CD4-positive, alpha-beta T cell (primary cell): ENCODE results near the gene CFAP20DC. TPM values are rescaled to one million over a fixed set of nuclear protein-coding genes. Genes with fewer than 3 reads are reported as not detected.

Experiments used
- ATAC-seq: fragments of 200-7000 bp; cut with Tn5 transposase; one replicate; pipeline ENCODE4 v1.10.0; 2022; ENCODE audit warnings: mild to moderate bottlenecking; ENCODE audit not compliant: poor library complexity
- CTCF ChIA-PET: fragments of 350-600 bp; sonication (Branson Sonifier 250); formaldehyde crosslinking; loops from one replicate; lab custom pipeline; 2021; ENCODE audit warnings: antibody characterized with exemption, inconsistent platforms; lab: Charles Lee
- POLR2A ChIA-PET: fragments of 350-600 bp; sonication (Branson Sonifier 250); formaldehyde crosslinking; loops from one replicate; lab custom pipeline; 2021; ENCODE audit warnings: antibody characterized with exemption, inconsistent platforms; lab: Charles Lee
- DNase-seq, 14 experiments: peaks; one replicate each; pipeline ENCODE4 v3.0.0-alpha.2; 2013 to 2020; ENCODE audit warnings: mixed read lengths in 2 of 14
- H3K27ac ChIP-seq, 2 donors: one replicate each; pipeline versions ENCODE4 v1.5.1 to v1.7.0; 2013; ENCODE audit warnings: low read length in 2 of 2, low read depth in 1 of 2, mild to moderate bottlenecking in 1 of 2
- H3K27me3 ChIP-seq, 2 experiments: 1 replicate in 1 of 2; 2 replicates in 1 of 2; pipeline versions ENCODE4 v1.6.1 to v1.7.0; 2013; ENCODE audit warnings: low read length in 2 of 2, control low read depth in 1 of 2, mild to moderate bottlenecking in 1 of 2, moderate library complexity in 1 of 2; ENCODE audit not compliant: insufficient read depth in 2 of 2, control insufficient read depth in 1 of 2
- H3K36me3 ChIP-seq: one replicate; pipeline ENCODE4 v1.6.1; 2013; ENCODE audit warnings: low read length, control low read depth; ENCODE audit not compliant: insufficient read depth
- H3K4me1 ChIP-seq: one replicate; pipeline ENCODE4 v1.6.1; 2013; ENCODE audit warnings: low read length, control low read depth; ENCODE audit not compliant: insufficient read depth
- H3K4me3 ChIP-seq: one replicate; pipeline ENCODE4 v1.5.1; 2013; ENCODE audit warnings: mild to moderate bottlenecking, low read length, moderate library complexity
- H3K9me3 ChIP-seq, 2 experiments: 1 replicate in 1 of 2; 2 replicates in 1 of 2; pipeline versions ENCODE4 v1.6.1 to v1.7.0; 2013; ENCODE audit warnings: low read length in 2 of 2, mild to moderate bottlenecking in 2 of 2, control low read depth in 1 of 2, moderate library complexity in 1 of 2; ENCODE audit not compliant: control insufficient read depth in 1 of 2, insufficient read depth in 1 of 2
- H3K27ac Mint-ChIP-seq: one replicate; pipeline ENCODE4 v1.8.0; 2020; ENCODE audit warnings: mixed read lengths
- H3K27me3 Mint-ChIP-seq: one replicate; pipeline ENCODE4 v1.8.0; 2021; ENCODE audit warnings: mixed read lengths
- H3K36me3 Mint-ChIP-seq: one replicate; pipeline ENCODE4 v1.8.0; 2021; ENCODE audit warnings: low read depth, mixed read lengths
- H3K4me1 Mint-ChIP-seq: one replicate; pipeline ENCODE4 v1.8.0; 2021; ENCODE audit warnings: low read depth, mixed read lengths
- H3K4me3 Mint-ChIP-seq: one replicate; pipeline ENCODE4 v1.8.0; 2020; ENCODE audit warnings: mild to moderate bottlenecking, mixed read lengths
- H3K9me3 Mint-ChIP-seq: one replicate; pipeline ENCODE4 v1.8.0; 2020; ENCODE audit warnings: mixed read lengths
- CTCF ChIP-seq: fragments of 200-600 bp; IDR thresholded peaks from one replicate; pipeline ENCODE4 v1.8.0; 2022; ENCODE audit warnings: antibody characterized with exemption, mild to moderate bottlenecking
- intact Hi-C, 2 experiments: fragments of 100-400 bp; cut with DNase I in 1 of 2; cut with micrococcal nuclease in 1 of 2; formaldehyde crosslinking; loops; one replicate each; pipeline versions ENCODE4 v1.15.1 to v1.9.0; 2023 to 2025; cut with DNase I, micrococcal nuclease
- total RNA-seq, 174 experiments: library from RNA in 2 of 174; stranded (reverse) in 2 of 174; gene quantifications; one replicate each; pipeline ENCODE4 v1.2.3 and lab custom pipeline; 2021 to 2026

Gene CFAP20DC
- total RNA-seq, 2 experiments from 2014 or later = 0.11 to 0.20 TPM

- no peaks in the 10 kb centered on the region for H3K4me1 Mint-ChIP-seq
- Histone ChIP-seq H3K27me3 (no peaks in the 10 kb centered on the region), H3K36me3 (no peaks in the 10 kb centered on the region), H3K4me1 (no peaks in the 10 kb centered on the region), H3K9me3 (no peaks in the 10 kb centered on the region), H3K27ac (no peak overlapping the region), H3K4me3 (no peak overlapping the region)
- ATAC-seq = no peak
- no peak overlapping the region for H3K4me3 Mint-ChIP-seq
- H3K36me3 Mint-ChIP-seq = no peaks in the 10 kb centered on the region
- POLR2A ChIA-PET = no interaction called here
- H3K27me3 Mint-ChIP-seq = no peaks in the 10 kb centered on the region
- no peak for DNase-seq
- CTCF ChIA-PET = no interaction called here
- no peak overlapping the region for H3K27ac Mint-ChIP-seq
- H3K9me3 Mint-ChIP-seq = no peaks in the 10 kb centered on the region
- TF ChIP-seq CTCF = no peak
- intact Hi-C loops = no loop called here
Measured at GRCh38 chr3:58749948-58750347, 299.9 kb downstream of the CFAP20DC start.

DNA sequence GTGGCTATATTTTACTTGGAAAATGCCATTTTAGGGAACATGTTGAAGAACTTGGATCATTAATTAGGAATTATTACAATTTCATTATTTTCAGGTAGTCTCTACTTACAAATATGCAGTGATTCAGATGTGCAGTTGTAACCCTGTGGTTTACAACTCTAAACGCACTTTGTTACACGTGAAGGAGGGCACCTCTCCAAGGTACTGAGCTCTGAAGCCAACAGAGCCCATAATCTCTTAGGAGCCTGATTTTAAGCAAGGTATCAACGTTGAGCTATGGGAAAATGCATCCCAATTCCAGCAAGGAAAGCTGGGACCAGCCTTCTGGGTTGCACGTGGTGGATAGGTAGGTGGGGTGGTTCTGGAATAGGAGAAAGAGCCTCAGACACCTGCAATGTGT is 301.8 kb downstream of the CFAP20DC start:
- H3K27ac Mint-ChIP-seq = no peak overlapping the region
- no peaks in the 10 kb centered on the region for H3K9me3 Mint-ChIP-seq
- no peak overlapping the region for H3K4me3 Mint-ChIP-seq
- ATAC-seq (no peak), DNase-seq (no peak)
- ChIA-PET POLR2A (no interaction called here), CTCF (no interaction called here)
- H3K27me3 Mint-ChIP-seq = no peaks in the 10 kb centered on the region
- H3K27me3 ChIP-seq = no peaks in the 10 kb centered on the region
- no peak for TF ChIP-seq CTCF
- H3K36me3 ChIP-seq = no peaks in the 10 kb centered on the region
- no peaks in the 10 kb centered on the region for H3K9me3 ChIP-seq
- H3K4me1 Mint-ChIP-seq = no peaks in the 10 kb centered on the region
- H3K4me1 ChIP-seq = no peaks in the 10 kb centered on the region
- intact Hi-C loops = no loop called here
- H3K27ac ChIP-seq = no peak overlapping the region
- H3K36me3 Mint-ChIP-seq = no peaks in the 10 kb centered on the region
- H3K4me3 ChIP-seq = no peak overlapping the region

GRCh38 chr3:58746758-58747157 is 303.1 kb downstream of the CFAP20DC start:
- Histone ChIP-seq H3K4me1 (no peaks in the 10 kb centered on the region), H3K27ac (no peak overlapping the region), H3K4me3 (no peak overlapping the region), H3K9me3 (no peaks in the 10 kb centered on the region), H3K27me3 (no peaks in the 10 kb centered on the region), H3K36me3 (no peaks in the 10 kb centered on the region)
- CTCF ChIA-PET = no interaction called here
- Mint-ChIP-seq H3K4me1 (no peaks in the 10 kb centered on the region), H3K27me3 (no peaks in the 10 kb centered on the region), H3K36me3 (no peaks in the 10 kb centered on the region), H3K9me3 (no peaks in the 10 kb centered on the region), H3K27ac (no peak overlapping the region), H3K4me3 (no peak overlapping the region)
- ATAC-seq (no peak), DNase-seq (no peak)
- TF ChIP-seq CTCF = no peak
- POLR2A ChIA-PET = no interaction called here
- intact Hi-C loops = no loop called here
